ENCODE data around the gene DLX1. TPM values are rescaled to one million over a fixed set of nuclear protein-coding genes. Genes with fewer than 3 reads are reported as not detected.

The DLX1 gene
- total RNA-seq, 2 experiments from 2014 or later: not detected

- Mint-ChIP-seq H3K4me1 (ENCODE audit: low read depth) (peaks cover 48% of the 10 kb centered on the region), H3K27me3 (peaks cover 93% of the 10 kb centered on the region), H3K27ac (peak overlapping the region; percentile 49), H3K36me3 (ENCODE audit: low read depth) (peaks cover 8% of the 10 kb centered on the region), H3K4me3 (no peak overlapping the region), H3K9me3 (no peaks in the 10 kb centered on the region)
- Histone ChIP-seq H3K36me3 (ENCODE audit: insufficient read depth, low read length) (no peaks in the 10 kb centered on the region), H3K4me3 (ENCODE audit: low read length) (no peak overlapping the region), H3K27me3 (ENCODE audit: control insufficient read depth in 1 of 2, insufficient read depth in 2 of 2, low read length in 2 of 2) (peaks cover 94 to 97% of the 10 kb centered on the region in 2 experiments), H3K27ac (ENCODE audit: low read depth in 1 of 2, low read length in 2 of 2) (no peak overlapping the region), H3K9me3 (ENCODE audit: control insufficient read depth in 1 of 2, insufficient read depth in 1 of 2, low read length in 2 of 2) (peaks cover 9 to 70% of the 10 kb centered on the region in 2 experiments), H3K4me1 (ENCODE audit: insufficient read depth, low read length) (peaks cover 66% of the 10 kb centered on the region)
- POLR2A ChIA-PET: interaction anchor here (2.5 kb wide), 1 partner anchor 9 kb away, joined by 15 read pairs; no protein-coding TSS in a partner anchor
- DNase-seq (peak in 2 of 14 experiments; percentile 9 to 28), ATAC-seq (ENCODE audit: poor library complexity) (no peak)
- CTCF ChIA-PET: interaction anchor here (1.4 kb wide), 1 partner anchor 12 kb away, joined by 4 read pairs; the partner anchor contains the start of gene DLX2
- intact Hi-C loops (cut with DNase I, micrococcal nuclease): loop anchor here in 1 of 2 experiments (10.0 kb wide), 1 partner anchor 464 kb away; the partner anchor contains the start of gene PDK1
- TF ChIP-seq CTCF (IDR thresholded peaks at IDR 0.05): no peak
Observed at GRCh38 chr2:172091000-172091641, 5.8 kb downstream of the DLX1 start.

GRCh38 chr2:172091761-172092566 lies 6.7 kb downstream of the DLX1 start:
- Histone ChIP-seq H3K27me3 (ENCODE audit: control insufficient read depth in 1 of 2, insufficient read depth in 2 of 2, low read length in 2 of 2) (peaks cover 94 to 97% of the 10 kb centered on the region in 2 experiments), H3K27ac (ENCODE audit: low read depth in 1 of 2, low read length in 2 of 2) (no peak overlapping the region), H3K4me3 (ENCODE audit: low read length) (no peak overlapping the region), H3K9me3 (ENCODE audit: control insufficient read depth in 1 of 2, insufficient read depth in 1 of 2, low read length in 2 of 2) (peaks cover 9 to 70% of the 10 kb centered on the region in 2 experiments), H3K36me3 (ENCODE audit: insufficient read depth, low read length) (no peaks in the 10 kb centered on the region), H3K4me1 (ENCODE audit: insufficient read depth, low read length) (peaks cover 66% of the 10 kb centered on the region)
- DNase-seq: peak in 2 of 14 experiments; percentile 8 to 14
- Mint-ChIP-seq H3K9me3 (no peaks in the 10 kb centered on the region), H3K4me3 (peak overlapping the region; percentile 2), H3K27ac (peak overlapping the region; percentile 19), H3K27me3 (peaks cover 92% of the 10 kb centered on the region), H3K4me1 (ENCODE audit: low read depth) (peaks cover 46% of the 10 kb centered on the region), H3K36me3 (ENCODE audit: low read depth) (peaks cover 8% of the 10 kb centered on the region)
- POLR2A ChIA-PET: interaction anchor here (2.5 kb wide), 1 partner anchor 10 kb away, joined by 15 read pairs; no protein-coding TSS in a partner anchor
- CTCF ChIA-PET: interaction anchor here (1.4 kb wide), 1 partner anchor 11 kb away, joined by 4 read pairs; the partner anchor contains the start of gene DLX2
- intact Hi-C loops (cut with DNase I, micrococcal nuclease): loop anchor here in 1 of 2 experiments (10.0 kb wide), 1 partner anchor 463 kb away; the partner anchor contains the start of gene PDK1
- no peak for ATAC-seq (ENCODE audit: poor library complexity)
- no peak for TF ChIP-seq CTCF (IDR thresholded peaks at IDR 0.05)

GRCh38 chr2:172092716-172093415 lies 7.6 kb downstream of the DLX1 start:
- H3K4me3 Mint-ChIP-seq: peak overlapping the region; percentile 36
- POLR2A ChIA-PET: interaction anchor here (0.9 to 2.5 kb wide), 2 partner anchors 10 to 11 kb away, joined by 3 to 15 read pairs; no protein-coding TSS in a partner anchor
- Histone ChIP-seq H3K36me3 (ENCODE audit: insufficient read depth, low read length) (no peaks in the 10 kb centered on the region), H3K4me3 (ENCODE audit: low read length) (no peak overlapping the region), H3K27ac (ENCODE audit: low read depth in 1 of 2, low read length in 2 of 2) (no peak overlapping the region), H3K9me3 (ENCODE audit: control insufficient read depth in 1 of 2, insufficient read depth in 1 of 2, low read length in 2 of 2) (peaks cover 9 to 70% of the 10 kb centered on the region in 2 experiments), H3K27me3 (ENCODE audit: control insufficient read depth in 1 of 2, insufficient read depth in 2 of 2, low read length in 2 of 2) (peaks cover 94 to 97% of the 10 kb centered on the region in 2 experiments), H3K4me1 (ENCODE audit: insufficient read depth, low read length) (peaks cover 66% of the 10 kb centered on the region)
- peaks cover 8% of the 10 kb centered on the region for H3K36me3 Mint-ChIP-seq (ENCODE audit: low read depth)
- H3K27me3 Mint-ChIP-seq: peaks cover 92% of the 10 kb centered on the region
- H3K9me3 Mint-ChIP-seq: no peaks in the 10 kb centered on the region
- no peak for ATAC-seq (ENCODE audit: poor library complexity)
- intact Hi-C loops (cut with DNase I, micrococcal nuclease): loop anchor here in 1 of 2 experiments (10.0 kb wide), 1 partner anchor 462 kb away; the partner anchor contains the start of gene PDK1
- H3K4me1 Mint-ChIP-seq (ENCODE audit: low read depth): peaks cover 37% of the 10 kb centered on the region
- CTCF ChIA-PET: no interaction called here
- DNase-seq: peak in 1 of 14 experiments; percentile 17
- TF ChIP-seq CTCF (IDR thresholded peaks at IDR 0.05): no peak
- peak overlapping the region; percentile 19 for H3K27ac Mint-ChIP-seq

Data from CD4-positive, alpha-beta T cell (primary cell).